COLO668 (cell line): ENCODE data around the gene UGCG.
"Not testable (repeated sequence)": the region's sequence is repeated elsewhere in the genome, so short reads cannot be mapped to it uniquely, and the experiment has no call there.

Experiments
- DNase-seq: peaks from one replicate; lab custom pipeline; 2025; ENCODE audit not compliant: unreplicated experiment; lab: John Stamatoyannopoulos, UW

Gene UGCG

DNA sequence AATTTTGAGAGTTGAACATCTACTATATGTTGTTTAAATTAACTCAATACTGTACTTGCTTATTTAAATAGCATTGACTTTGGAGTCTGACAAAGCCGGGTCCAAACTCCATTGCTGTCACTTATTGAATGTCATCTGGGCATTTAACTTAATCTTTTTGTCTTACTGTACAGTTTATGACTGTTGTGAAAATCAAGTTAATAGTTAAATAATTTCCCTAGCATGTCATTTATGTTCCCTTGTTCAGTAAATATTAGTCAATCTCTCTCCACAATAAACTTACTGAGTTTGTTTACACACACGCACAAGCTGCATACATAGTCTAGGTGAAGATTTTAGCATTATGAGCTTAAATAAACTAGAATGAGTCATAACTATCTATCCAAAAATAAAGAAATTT lies 6.3 kb upstream of the UGCG start:
- DNase-seq: no peak

- DNase-seq: not testable (repeated sequence)
Observed at GRCh38 chr9:111890867-111891266, 5.7 kb upstream of the UGCG start.

GRCh38 chr9:111891910-111892499 lies 4.6 kb upstream of the UGCG start:
- no peak for DNase-seq

DNA sequence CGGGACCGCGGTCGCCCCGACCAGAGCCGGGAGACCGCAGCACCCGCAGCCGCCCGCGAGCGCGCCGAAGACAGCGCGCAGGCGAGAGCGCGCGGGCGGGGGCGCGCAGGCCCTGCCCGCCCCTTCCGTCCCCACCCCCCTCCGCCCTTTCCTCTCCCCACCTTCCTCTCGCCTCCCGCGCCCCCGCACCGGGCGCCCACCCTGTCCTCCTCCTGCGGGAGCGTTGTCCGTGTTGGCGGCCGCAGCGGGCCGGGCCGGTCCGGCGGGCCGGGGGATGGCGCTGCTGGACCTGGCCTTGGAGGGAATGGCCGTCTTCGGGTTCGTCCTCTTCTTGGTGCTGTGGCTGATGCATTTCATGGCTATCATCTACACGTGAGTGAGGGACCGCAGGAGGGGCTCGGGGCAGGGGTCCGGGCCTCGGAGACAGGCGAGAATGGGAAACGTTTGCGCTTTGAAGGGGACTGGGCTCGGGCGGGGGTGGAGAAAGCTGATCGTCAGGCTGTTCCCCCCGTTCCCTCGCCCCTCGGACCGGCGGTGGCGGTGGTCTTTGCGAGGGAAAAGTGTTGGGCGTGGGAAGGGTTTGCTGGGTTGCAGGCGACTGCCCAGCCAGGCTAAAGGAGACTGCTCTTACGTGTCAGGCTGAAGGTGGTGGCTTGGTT lies 457 bp downstream of the UGCG start:
- DNase-seq: peak; percentile 51

DNA sequence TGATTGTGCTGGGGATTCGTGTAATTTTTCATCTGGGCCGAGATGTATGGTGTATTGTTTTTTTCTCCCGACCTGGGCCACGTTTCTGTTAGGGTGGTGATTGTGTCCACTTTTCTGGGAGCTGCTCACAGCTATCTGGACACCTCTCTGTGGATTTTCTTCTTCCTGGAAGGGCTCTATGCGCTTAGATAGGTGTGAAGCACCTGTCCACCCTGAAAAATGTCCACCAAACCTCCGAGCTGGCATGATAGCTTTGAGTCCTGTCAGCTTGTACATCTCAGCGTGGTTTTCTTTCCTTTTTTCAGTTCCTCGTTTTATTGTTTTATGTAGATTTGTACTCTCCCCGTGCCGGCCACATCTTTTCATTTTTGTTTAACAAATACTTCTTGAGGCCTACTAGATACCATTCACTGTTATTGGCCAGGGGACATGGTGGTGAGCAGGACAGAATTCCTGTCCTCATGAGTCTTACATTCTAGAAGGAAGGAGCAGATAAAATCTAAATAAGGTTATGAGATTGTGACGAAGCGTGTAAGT lies 1.1 kb downstream of the UGCG start:
- peak; percentile 51 for DNase-seq

GRCh38 chr9:111898331-111899096 lies 1.9 kb downstream of the UGCG start:
- no peak for DNase-seq

DNA sequence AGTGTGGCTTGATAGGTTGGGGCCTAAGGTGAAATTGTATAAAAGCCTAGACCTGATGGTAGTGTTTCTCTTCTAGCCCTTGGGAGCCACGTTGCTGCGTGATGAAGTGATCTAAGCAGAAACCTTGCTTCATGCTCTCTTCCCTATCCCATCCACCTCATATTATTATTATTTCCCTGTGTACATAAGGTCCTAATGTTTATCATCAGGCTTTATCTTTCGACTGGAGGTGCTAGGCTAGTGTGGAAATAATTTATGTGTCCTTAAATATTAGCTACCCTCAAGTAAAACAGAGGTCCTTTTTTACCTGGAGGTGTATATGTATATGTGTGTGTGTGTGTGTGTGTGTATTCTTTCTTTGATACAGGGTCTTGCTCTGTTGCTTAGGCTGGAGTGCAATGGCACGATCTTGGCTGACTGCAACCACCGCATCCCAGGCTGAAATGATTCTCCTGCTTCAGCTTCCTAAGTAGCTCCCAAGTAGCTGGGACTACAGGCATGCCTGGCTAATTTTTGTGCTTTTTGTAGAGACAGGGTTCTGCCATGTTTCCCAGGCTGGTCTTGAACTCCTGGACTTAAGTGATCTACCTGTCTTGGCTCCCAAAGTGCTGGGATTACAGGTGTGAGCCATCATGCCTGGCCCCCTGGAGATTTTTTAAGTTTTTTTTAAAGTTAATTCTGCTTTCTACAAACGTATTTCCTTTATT lies 3.7 kb downstream of the UGCG start:
- DNase-seq: no peak

DNA sequence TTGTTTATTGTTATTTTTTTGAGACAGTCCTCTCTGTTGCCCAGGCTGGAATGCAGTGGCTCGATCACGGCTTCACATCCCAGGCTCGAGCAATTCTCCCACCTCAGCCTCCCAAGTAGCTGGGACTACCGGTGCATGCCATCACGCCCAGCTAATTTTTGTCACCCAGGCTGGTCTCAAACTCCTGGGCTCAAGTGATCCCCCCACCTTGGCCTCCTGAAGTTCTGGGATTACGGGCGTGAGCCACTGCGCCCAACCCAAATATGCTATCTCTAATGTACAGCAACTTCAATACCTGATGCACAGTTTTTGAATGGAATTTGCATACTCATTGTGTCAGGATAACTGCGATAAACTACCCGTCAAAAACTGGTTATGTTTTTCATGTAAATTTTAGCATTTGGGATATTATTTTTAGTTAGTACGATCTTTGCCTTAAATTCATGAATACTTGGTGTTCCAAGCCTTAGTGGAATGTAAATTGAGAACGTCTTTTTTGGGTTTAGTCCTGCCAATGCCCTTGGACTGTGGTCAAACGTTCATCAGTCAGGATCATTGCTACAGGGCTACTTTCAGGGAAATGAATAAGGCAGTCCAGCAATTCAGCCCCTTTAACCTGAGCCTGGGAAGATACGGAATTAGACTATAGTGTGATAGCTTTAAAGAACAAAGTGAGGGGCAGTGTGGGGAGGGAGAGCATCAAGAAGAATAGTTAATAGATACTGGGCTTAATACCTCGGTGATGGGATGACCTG lies 4.4 kb downstream of the UGCG start:
- DNase-seq: no peak

DNA sequence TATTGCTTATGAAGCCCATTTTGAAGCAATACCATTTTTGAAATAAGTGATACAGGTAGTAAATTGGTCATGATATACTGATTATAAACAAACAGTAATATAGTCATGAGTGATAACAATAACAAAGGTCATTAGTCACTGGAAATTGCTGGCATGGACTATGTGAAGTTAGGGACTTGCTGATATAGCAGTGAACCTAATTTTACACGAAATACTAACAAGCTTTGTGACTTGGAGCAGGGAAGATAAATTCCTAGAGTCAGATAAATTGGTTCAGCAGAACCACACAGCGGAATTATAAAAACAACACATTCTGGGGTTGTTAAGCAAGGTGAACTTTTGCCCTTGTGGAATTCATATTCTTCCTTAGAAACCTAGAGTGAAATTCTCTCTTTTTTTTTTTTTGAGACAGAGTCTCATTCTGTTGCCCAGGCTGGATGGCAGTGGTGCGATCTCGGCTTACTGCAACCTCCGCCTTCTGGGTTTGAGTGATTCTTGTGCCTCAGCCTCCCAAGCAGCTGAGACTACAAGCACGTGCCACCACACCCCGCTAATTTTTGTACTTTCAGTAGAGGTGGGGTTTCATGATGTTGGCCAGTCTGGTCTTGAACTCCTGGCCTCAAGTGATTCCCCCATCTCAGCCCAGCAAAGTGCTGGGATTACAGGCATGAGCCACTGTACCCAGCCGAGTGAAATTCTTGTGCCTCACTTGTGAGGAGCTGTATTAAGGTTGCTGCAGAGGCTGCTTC lies 6.0 kb downstream of the UGCG start:
- no peak for DNase-seq

- DNase-seq: not testable (repeated sequence)
Observed at GRCh38 chr9:111903535-111903934, 6.9 kb downstream of the UGCG start.

GRCh38 chr9:111904026-111904425 lies 7.4 kb downstream of the UGCG start:
- no peak for DNase-seq

GRCh38 chr9:111904891-111905291 lies 8.3 kb downstream of the UGCG start:
- no peak for DNase-seq

DNA sequence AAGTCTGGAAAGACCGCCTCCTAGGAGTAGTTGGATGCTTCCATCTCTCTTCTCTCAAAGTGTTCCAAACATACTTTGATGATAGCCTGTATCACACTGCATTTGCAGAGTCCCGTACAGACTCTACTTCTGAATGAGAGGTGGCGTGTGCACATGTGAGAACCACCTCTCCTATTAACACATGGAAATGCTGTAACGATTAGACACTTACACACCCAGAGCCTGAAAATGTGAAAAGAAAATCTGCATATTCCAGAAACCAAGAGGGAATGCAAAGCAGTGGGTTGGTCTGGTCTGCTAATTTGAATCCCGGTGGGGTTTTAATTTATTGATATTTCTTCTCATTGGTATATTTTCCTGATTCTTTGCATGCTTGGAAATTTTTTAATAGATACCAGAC lies 10.5 kb downstream of the UGCG start:
- DNase-seq: no peak

- no peak for DNase-seq
Observed at GRCh38 chr9:111909444-111909843, 12.8 kb downstream of the UGCG start.

GRCh38 chr9:111910428-111910827 lies 13.8 kb downstream of the UGCG start:
- no peak for DNase-seq

DNA sequence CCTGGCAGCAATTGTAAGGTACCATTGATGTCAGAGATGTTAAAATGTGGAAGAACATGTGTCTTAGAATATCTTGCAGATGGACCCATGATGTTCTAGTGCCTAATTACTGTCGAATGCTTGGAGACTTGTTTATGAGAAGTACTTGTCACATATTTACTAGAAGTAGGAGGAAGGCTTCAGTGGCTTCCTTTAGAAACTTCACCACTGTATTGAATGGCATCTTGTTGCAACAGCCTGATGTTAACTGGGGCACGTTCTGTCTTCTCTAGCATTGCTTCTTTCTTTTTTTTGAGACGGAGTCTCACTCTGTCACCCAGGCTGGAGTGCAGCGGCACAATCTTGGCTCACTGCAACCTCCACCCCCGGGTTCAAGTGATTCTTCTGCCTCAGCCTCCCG lies 16.5 kb downstream of the UGCG start:
- no peak for DNase-seq

GRCh38 chr9:111914749-111915424 lies 18.3 kb downstream of the UGCG start:
- DNase-seq: no peak

GRCh38 chr9:111915425-111915758 lies 18.8 kb downstream of the UGCG start:
- DNase-seq: no peak

DNA sequence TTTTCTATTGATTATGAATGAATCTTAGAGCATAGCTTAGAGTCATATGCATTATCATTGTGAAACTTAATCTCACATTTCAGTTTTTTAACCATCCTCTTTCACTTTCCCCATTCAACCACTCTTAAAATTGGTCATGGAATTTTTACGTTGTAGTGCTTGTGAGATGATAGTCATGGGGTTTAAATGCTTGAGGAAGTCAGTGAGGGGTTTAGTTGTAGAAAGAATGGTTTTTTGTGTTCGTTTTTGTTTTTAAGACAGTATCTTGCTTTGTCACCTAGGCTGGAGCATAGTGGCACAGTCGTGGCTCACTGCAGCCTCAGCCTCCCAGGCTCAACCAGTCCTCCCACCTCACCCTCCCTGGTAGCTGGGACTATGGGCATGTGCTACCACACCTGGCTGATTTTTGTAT lies 19.6 kb downstream of the UGCG start:
- no peak for DNase-seq

- no peak for DNase-seq
Observed at GRCh38 chr9:111917201-111917600, 20.6 kb downstream of the UGCG start.
